VCaP (cell line): ENCODE data around the gene EOMES.

ENCODE experiments used
- H3K27ac ChIP-seq: fragments of 450-650 bp; 2 replicates; pipeline ENCODE4 v1.5.1; 2017
- CTCF ChIP-seq: fragments of 450-650 bp; conservative IDR thresholded peaks from 2 replicates; pipeline ENCODE4 v1.5.1; 2017; ENCODE audit warnings: mild to moderate bottlenecking, moderate library complexity

EOMES gene

GRCh38 chr3:27688053-27688452 lies 34.1 kb downstream of the EOMES start:
- no peak for TF ChIP-seq CTCF
- no peak overlapping the region for H3K27ac ChIP-seq

- H3K27ac ChIP-seq = no peak overlapping the region
- no peak for TF ChIP-seq CTCF
Measured at GRCh38 chr3:27686642-27687041, 35.5 kb downstream of the EOMES start.

GRCh38 chr3:27685474-27685873 lies 36.6 kb downstream of the EOMES start:
- no peak for TF ChIP-seq CTCF
- H3K27ac ChIP-seq = no peak overlapping the region

- H3K27ac ChIP-seq = no peak overlapping the region
- no peak for TF ChIP-seq CTCF
Measured at GRCh38 chr3:27684302-27684701, 37.8 kb downstream of the EOMES start.

- TF ChIP-seq CTCF = peak; percentile 84
- peak overlapping the region; percentile 79 for H3K27ac ChIP-seq
Measured at GRCh38 chr3:27681249-27681748, 40.8 kb downstream of the EOMES start.

GRCh38 chr3:27680517-27681246 lies 41.4 kb downstream of the EOMES start:
- TF ChIP-seq CTCF = no peak
- peak overlapping the region; percentile 79 for H3K27ac ChIP-seq

- TF ChIP-seq CTCF = no peak
- no peak overlapping the region for H3K27ac ChIP-seq
Measured at GRCh38 chr3:27679691-27680090, 42.4 kb downstream of the EOMES start.
